ENCODE data around the gene GDPD2. TPM values are rescaled to one million over a fixed set of nuclear protein-coding genes. Genes with fewer than 3 reads are reported as not detected.

Gene GDPD2
- total RNA-seq, 1 donor from 2014 or later: 2.9 TPM

GRCh38 chrX:70468709-70469108 lies 45.6 kb downstream of the GDPD2 start:
- DNase-seq (ENCODE audit: low spot score in 2 of 2) (no peak), FAIRE-seq (no peak)

- DNase-seq (ENCODE audit: low spot score in 2 of 2) (no peak), FAIRE-seq (no peak)
Observed at GRCh38 chrX:70470850-70471289, 47.8 kb downstream of the GDPD2 start.

- DNase-seq (ENCODE audit: low spot score in 2 of 2): no peak
- FAIRE-seq: no peak
Observed at GRCh38 chrX:70476166-70476933, 53.2 kb downstream of the GDPD2 start.

- DNase-seq (ENCODE audit: low spot score in 2 of 2) (no peak), FAIRE-seq (no peak)
Observed at GRCh38 chrX:70476934-70477733, 54.0 kb downstream of the GDPD2 start.

- FAIRE-seq: no peak
- no peak for DNase-seq (ENCODE audit: low spot score in 2 of 2)
Observed at GRCh38 chrX:70477734-70478075, 54.6 kb downstream of the GDPD2 start.

GRCh38 chrX:70478526-70479245 lies 55.6 kb downstream of the GDPD2 start:
- DNase-seq (ENCODE audit: low spot score in 2 of 2): no peak
- FAIRE-seq: no peak

GRCh38 chrX:70479247-70479921 lies 56.3 kb downstream of the GDPD2 start:
- no peak for FAIRE-seq
- no peak for DNase-seq (ENCODE audit: low spot score in 2 of 2)

- FAIRE-seq (no peak), DNase-seq (ENCODE audit: low spot score in 2 of 2) (no peak)
Observed at GRCh38 chrX:70479922-70480659, 57.0 kb downstream of the GDPD2 start.

- FAIRE-seq (no peak), DNase-seq (ENCODE audit: low spot score in 2 of 2) (peak in 1 of 2 donors; percentile 6)
Observed at GRCh38 chrX:70480660-70481018, 57.5 kb downstream of the GDPD2 start.

GRCh38 chrX:70481471-70482270 lies 58.6 kb downstream of the GDPD2 start:
- FAIRE-seq (no peak), DNase-seq (ENCODE audit: low spot score in 2 of 2) (no peak)

- DNase-seq (ENCODE audit: low spot score in 2 of 2) (no peak), FAIRE-seq (no peak)
Observed at GRCh38 chrX:70482300-70482699, 59.2 kb downstream of the GDPD2 start.

Small RNA genes within 50 kb of the gene (small RNA-seq; reads per million reads assigned to genes)
- not detected for gene RNU4-81P
- 19.1 reads per million, percentile 97 among the genes with 10 or more reads in this experiment for gene RNY4P23

Other genes starting within 250 kb of the GDPD2 start
- not detected for gene DGAT2L6, start 245.8 kb upstream of the GDPD2 start, total RNA-seq
- not detected for gene AWAT1, start 188.7 kb upstream of the GDPD2 start, total RNA-seq
- not detected for gene P2RY4, start 163.1 kb upstream of the GDPD2 start, total RNA-seq
- gene ARR3, start 155.0 kb upstream of the GDPD2 start, total RNA-seq: not detected
- not detected for gene RAB41, start 141.1 kb upstream of the GDPD2 start, total RNA-seq
- 31.4 TPM for gene PDZD11, start 133.4 kb upstream of the GDPD2 start, total RNA-seq
- gene KIF4A, start 133.2 kb upstream of the GDPD2 start, total RNA-seq: 2.9 TPM
- gene DLG3, start 21.5 kb downstream of the GDPD2 start, total RNA-seq: 86.8 TPM